H9 (cell line): ENCODE measurements around the gene RPS15. TPM values are rescaled to one million over a fixed set of nuclear protein-coding genes. Genes with fewer than 3 reads are reported as not detected.
A peak's percentile ranks its signal among the peaks of the same experiment; 100 is the strongest.

ENCODE experiments used
- DNase-seq: peaks from one replicate; pipeline ENCODE4 v3.0.0-alpha.2; 2017
- H2AFZ ChIP-seq: one replicate; pipeline ENCODE4 v1.6.1; 2013; ENCODE audit warnings: mild to moderate bottlenecking, low read length, control low read depth, moderate library complexity
- H2AK5ac ChIP-seq: 2 replicates; pipeline ENCODE4 v1.6.1; 2013; ENCODE audit warnings: low read length, control low read depth, mixed read lengths; ENCODE audit not compliant: insufficient read length
- H2BK120ac ChIP-seq: one replicate; pipeline ENCODE4 v1.6.1; 2013; ENCODE audit warnings: low read depth, mild to moderate bottlenecking, low read length, control low read depth, inconsistent platforms; ENCODE audit not compliant: poor library complexity, severe bottlenecking
- H2BK12ac ChIP-seq: 2 replicates; pipeline ENCODE4 v1.6.1; 2013; ENCODE audit warnings: low read length, control low read depth, mixed read lengths, low read depth; ENCODE audit not compliant: insufficient read length
- H2BK15ac ChIP-seq: 2 replicates; pipeline ENCODE4 v1.6.1; 2013; ENCODE audit warnings: low read depth, low read length, control low read depth
- H2BK20ac ChIP-seq: one replicate; pipeline ENCODE4 v1.6.1; 2013; ENCODE audit warnings: low read depth, mild to moderate bottlenecking, low read length, control low read depth, inconsistent platforms; ENCODE audit not compliant: poor library complexity, severe bottlenecking
- H2BK5ac ChIP-seq: 2 replicates; pipeline ENCODE4 v1.6.1; 2013; ENCODE audit warnings: low read length, control low read depth, mixed read lengths; ENCODE audit not compliant: insufficient read length
- H3K14ac ChIP-seq: 2 replicates; pipeline ENCODE4 v1.6.1; 2013; ENCODE audit warnings: low read length, control low read depth; ENCODE audit not compliant: insufficient read depth
- H3K18ac ChIP-seq: 2 replicates; pipeline ENCODE4 v1.6.1; 2013; ENCODE audit warnings: low read depth, mild to moderate bottlenecking, mixed read lengths, low read length, control low read depth; ENCODE audit not compliant: insufficient read length
- H3K23ac ChIP-seq: 2 replicates; pipeline ENCODE4 v1.6.1; 2013; ENCODE audit warnings: low read length, control low read depth, mixed read lengths, low read depth; ENCODE audit not compliant: insufficient read length
- H3K23me2 ChIP-seq: 2 replicates; pipeline ENCODE4 v1.6.1; 2013; ENCODE audit warnings: low read depth, mild to moderate bottlenecking, mixed read lengths, low read length, control low read depth; ENCODE audit not compliant: insufficient read length, poor library complexity, severe bottlenecking
- H3K27ac ChIP-seq: 2 replicates; pipeline ENCODE4 v1.5.1; 2013; ENCODE audit warnings: low read length, control low read depth, mixed read lengths, low read depth; ENCODE audit not compliant: insufficient read length
- H3K27me3 ChIP-seq: 2 replicates; pipeline ENCODE4 v1.6.1; 2013; ENCODE audit warnings: low read length, control low read depth, inconsistent platforms; ENCODE audit not compliant: insufficient read depth
- H3K4ac ChIP-seq: 2 replicates; pipeline ENCODE4 v1.6.1; 2013; ENCODE audit warnings: low read depth, mild to moderate bottlenecking, control low read depth, inconsistent platforms, low read length, moderate library complexity
- H3K4me1 ChIP-seq: 2 replicates; pipeline ENCODE4 v1.6.1; 2013; ENCODE audit warnings: low read length, control low read depth, inconsistent platforms; ENCODE audit not compliant: insufficient read depth
- H3K4me2 ChIP-seq: 2 replicates; pipeline ENCODE4 v1.6.1; 2013; ENCODE audit warnings: low read length, control low read depth, mixed read lengths; ENCODE audit not compliant: insufficient read length, insufficient read depth
- H3K56ac ChIP-seq: 2 replicates; pipeline ENCODE4 v1.6.1; 2013; ENCODE audit warnings: low read depth, mild to moderate bottlenecking, mixed read lengths, low read length, control low read depth; ENCODE audit not compliant: insufficient read length
- H3K79me1 ChIP-seq: 2 replicates; pipeline ENCODE4 v1.6.1; 2013; ENCODE audit warnings: low read depth, mild to moderate bottlenecking, moderate library complexity, low read length, control low read depth, inconsistent platforms; ENCODE audit not compliant: insufficient read depth, poor library complexity, severe bottlenecking
- H3K79me2 ChIP-seq: 2 replicates; pipeline ENCODE4 v1.6.1; 2013; ENCODE audit warnings: low read length, control low read depth, inconsistent platforms; ENCODE audit not compliant: insufficient read depth
- H3K9ac ChIP-seq: 2 replicates; pipeline ENCODE4 v1.6.1; 2013; ENCODE audit warnings: low read length, control low read depth, mixed read lengths; ENCODE audit not compliant: insufficient read length; ENCODE audit errors: extremely low read depth
- H3K9me3 ChIP-seq: one replicate; pipeline ENCODE4 v1.6.1; 2013; ENCODE audit warnings: low read depth, low read length, inconsistent platforms; ENCODE audit not compliant: control insufficient read depth
- H3T11ph ChIP-seq: one replicate; pipeline ENCODE4 v1.6.1; 2013; ENCODE audit warnings: mild to moderate bottlenecking, low read length, control low read depth, inconsistent platforms
- H4K20me1 ChIP-seq: one replicate; pipeline ENCODE4 v1.6.1; 2013; ENCODE audit not compliant: control insufficient read depth, insufficient read length, insufficient read depth
- H4K5ac ChIP-seq: 2 replicates; pipeline ENCODE4 v1.6.1; 2013; ENCODE audit warnings: low read depth, mild to moderate bottlenecking, mixed read lengths, low read length, control low read depth; ENCODE audit not compliant: insufficient read length
- H4K8ac ChIP-seq: replicated peaks from 2 replicates; pipeline ENCODE4 v1.6.1; 2013; ENCODE audit warnings: low read length, control low read depth, mixed read lengths, low read depth; ENCODE audit not compliant: insufficient read length
- H4K91ac ChIP-seq: 2 replicates; pipeline ENCODE4 v1.6.1; 2013; ENCODE audit warnings: low read depth, mild to moderate bottlenecking, moderate library complexity, mixed read lengths, low read length, control low read depth; ENCODE audit not compliant: insufficient read length
- H3K27ac Mint-ChIP-seq, 3 experiments: 2 replicates in 2 of 3; 3 replicates in 1 of 3; pipeline ENCODE4 v1.8.0; 2020 to 2021; ENCODE audit warnings: mixed read lengths in 3 of 3, mild to moderate bottlenecking in 1 of 3, moderate library complexity in 1 of 3
- H3K27me3 Mint-ChIP-seq: 2 replicates; pipeline ENCODE4 v1.8.0; 2021; ENCODE audit warnings: low read depth, mild to moderate bottlenecking, moderate library complexity, mixed read lengths
- H3K36me3 Mint-ChIP-seq, 3 experiments: 2 replicates in 2 of 3; 3 replicates in 1 of 3; pipeline ENCODE4 v1.8.0; 2020 to 2021; ENCODE audit warnings: low read depth in 3 of 3, mixed read lengths in 3 of 3; ENCODE audit not compliant: insufficient read depth in 1 of 3
- H3K4me1 Mint-ChIP-seq, 2 experiments: 2 replicates each; pipeline ENCODE4 v1.8.0; 2020; ENCODE audit warnings: mixed read lengths in 2 of 2
- H3K4me3 Mint-ChIP-seq, 2 experiments: 2 replicates in 1 of 2; 3 replicates in 1 of 2; pipeline ENCODE4 v1.8.0; 2020 to 2021; ENCODE audit warnings: mild to moderate bottlenecking in 2 of 2, mixed read lengths in 2 of 2, moderate library complexity in 1 of 2
- H3K9me3 Mint-ChIP-seq, 2 experiments: 2 replicates in 1 of 2; 3 replicates in 1 of 2; pipeline ENCODE4 v1.8.0; 2020; ENCODE audit warnings: mild to moderate bottlenecking in 2 of 2, mixed read lengths in 2 of 2, moderate library complexity in 1 of 2
- CTCF ChIP-seq: fragments of 200-600 bp; sonication (generic); conservative IDR thresholded peaks from 3 replicates; pipeline ENCODE4 v1.8.0; 2021; ENCODE audit warnings: antibody characterized with exemption, mild to moderate bottlenecking
- WGBS: extraction: QIAGEN DNeasy Blood & Tissue Kit; methylation state at CpG from one replicate; pipeline ENCODE4 v1.1.7; 2013; ENCODE audit warnings: missing lambda C conversion rate, low lambda C conversion rate, mixed read lengths; ENCODE audit not compliant: insufficient read length; ENCODE audit errors: extremely low coverage; 5-methylcytosine and 5-hydroxymethylcytosine counted together
- total RNA-seq: library from RNA; stranded (reverse); gene quantifications from 2 replicates; pipeline ENCODE4 v1.2.1, GENCODE V29; 2021

The RPS15 gene
- total RNA-seq, 1 experiment from 2014 or later = 1,628 TPM

- no peak overlapping the region for H4K8ac ChIP-seq
- H3K27ac ChIP-seq = no peak overlapping the region
- no peak overlapping the region for H2BK5ac ChIP-seq
- H3K23me2 ChIP-seq = peaks cover 9% of the 10 kb centered on the region
- no peak overlapping the region for H3K27ac Mint-ChIP-seq
- H2BK120ac ChIP-seq = no peak overlapping the region
- H3K14ac ChIP-seq = no peak overlapping the region
- no peak overlapping the region for H4K91ac ChIP-seq
- H4K5ac ChIP-seq = no peak overlapping the region
- H2BK20ac ChIP-seq = no peak overlapping the region
- H2BK12ac ChIP-seq = no peak overlapping the region
- DNase-seq = peak; percentile 27
- no peak overlapping the region for H2AFZ ChIP-seq
- no peak overlapping the region for H3K18ac ChIP-seq
- peaks cover 4 to 10% of the 10 kb centered on the region in 2 experiments for H3K4me1 Mint-ChIP-seq
- no peak overlapping the region; a peak in 1 of 5 replicates for H3K4me3 Mint-ChIP-seq
- peaks cover 6% of the 10 kb centered on the region for H3K27me3 Mint-ChIP-seq
- no peaks in the 10 kb centered on the region for H4K20me1 ChIP-seq
- no peaks in the 10 kb centered on the region; a peak in 1 of 7 replicates for H3K36me3 Mint-ChIP-seq
- no peak overlapping the region for H3T11ph ChIP-seq
- no peaks in the 10 kb centered on the region for H3K9me3 ChIP-seq
- H3K4ac ChIP-seq = no peak overlapping the region
- WGBS = no CpG with 5 or more reads among the region's 56 CpGs
- no peak overlapping the region for H3K4me2 ChIP-seq
- no peaks in the 10 kb centered on the region for H3K4me1 ChIP-seq
- no peak for TF ChIP-seq CTCF
- no peak overlapping the region for H2AK5ac ChIP-seq
- no peak overlapping the region for H2BK15ac ChIP-seq
- no peak overlapping the region for H3K9ac ChIP-seq
- H3K9me3 Mint-ChIP-seq = no peaks in the 10 kb centered on the region; a peak in 1 of 5 replicates
- H3K27me3 ChIP-seq = peaks cover 3% of the 10 kb centered on the region; the same call in 1 of the 2 replicates
- H3K56ac ChIP-seq = no peak overlapping the region
- H3K79me2 ChIP-seq = no peaks in the 10 kb centered on the region
- H3K23ac ChIP-seq = no peak overlapping the region
- H3K79me1 ChIP-seq = no peaks in the 10 kb centered on the region
Observed at GRCh38 chr19:1486720-1487575, 48.8 kb downstream of the RPS15 start.
